NOMO-1 (cell line): ENCODE results near the gene PCDHGB3.
A peak's percentile ranks its signal among the peaks of the same experiment; 100 is the strongest.

Experiments
- DNase-seq, 2 experiments: peaks; one replicate each; lab custom pipeline; 2025; ENCODE audit not compliant: unreplicated experiment in 2 of 2; lab: John Stamatoyannopoulos, UW

The PCDHGB3 gene

GRCh38 chr5:141417494-141418172, 47.6 kb downstream of the PCDHGB3 start, which contains the start of gene PCDHGB7:
Gene PCDHGB7 (plus strand): TSS chr5:141417677. CDS start chr5:141417860, 183 bp downstream.
- DNase-seq: peak; percentile 31 to 38

DNA sequence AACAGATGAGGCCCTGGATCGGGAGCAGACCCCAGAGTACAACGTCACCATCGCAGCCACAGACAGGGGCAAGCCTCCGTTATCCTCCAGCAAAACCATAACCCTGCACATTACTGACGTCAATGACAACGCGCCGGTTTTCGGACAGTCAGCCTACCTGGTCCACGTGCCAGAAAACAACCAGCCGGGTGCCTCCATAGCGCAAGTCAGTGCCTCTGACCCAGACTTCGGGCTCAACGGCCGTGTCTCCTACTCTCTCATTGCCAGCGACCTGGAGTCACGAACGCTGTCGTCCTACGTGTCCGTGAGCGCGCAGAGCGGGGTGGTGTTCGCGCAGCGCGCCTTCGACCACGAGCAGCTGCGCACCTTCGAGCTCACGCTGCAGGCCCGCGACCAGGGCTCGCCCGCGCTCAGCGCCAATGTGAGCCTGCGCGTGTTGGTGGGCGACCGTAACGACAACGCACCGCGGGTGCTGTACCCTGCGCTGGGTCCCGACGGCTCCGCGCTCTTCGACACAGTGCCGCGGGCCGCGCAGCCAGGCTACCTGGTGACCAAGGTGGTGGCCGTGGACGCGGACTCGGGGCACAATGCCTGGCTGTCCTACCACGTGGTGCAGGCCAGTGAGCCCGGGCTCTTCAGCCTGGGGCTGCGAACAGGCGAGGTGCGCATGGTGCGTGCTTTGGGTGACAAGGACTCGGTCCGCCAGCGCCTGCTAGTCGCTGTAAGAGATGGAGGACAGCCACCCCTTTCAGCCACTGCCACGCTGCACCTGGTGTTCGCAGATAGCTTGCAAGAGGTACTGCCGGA, 49.2 kb downstream of the PCDHGB3 start:
- DNase-seq: no peak

- DNase-seq: peak; percentile 42 to 45
Measured at GRCh38 chr5:141420855-141421488, 50.9 kb downstream of the PCDHGB3 start, which contains the start of gene PCDHGA11. Gene PCDHGA11 (plus strand): TSS chr5:141421051. CDS start chr5:141421228, 177 bp downstream.

DNA sequence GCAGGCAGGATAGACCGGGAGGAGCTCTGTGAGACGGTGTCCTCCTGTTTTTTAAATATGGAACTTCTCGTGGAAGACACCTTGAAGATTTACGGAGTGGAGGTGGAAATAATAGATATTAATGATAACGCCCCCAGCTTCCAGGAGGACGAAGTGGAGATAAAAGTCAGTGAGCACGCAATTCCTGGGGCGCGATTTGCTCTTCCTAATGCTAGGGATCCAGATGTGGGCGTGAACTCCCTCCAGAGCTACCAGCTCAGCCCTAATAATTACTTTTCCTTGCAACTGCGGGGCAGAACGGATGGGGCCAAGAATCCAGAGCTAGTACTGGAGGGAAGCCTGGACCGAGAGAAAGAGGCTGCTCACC, 51.4 kb downstream of the PCDHGB3 start:
- DNase-seq: no peak
